OCI-LY7 (cell line): ENCODE data around the gene SLC9A3.

ENCODE experiments used
- CTCF ChIP-seq: fragments of 200-600 bp; sonication (generic); conservative IDR thresholded peaks from 2 replicates; pipeline ENCODE4 v1.5.1; 2014; ENCODE audit warnings: mild to moderate bottlenecking, antibody characterized with exemption, low read length, moderate library complexity, mixed read lengths
- EZH2phosphoT487 ChIP-seq: fragments of 200-600 bp; sonication (generic); IDR thresholded peaks from 2 replicates; pipeline ENCODE4 v1.6.1; 2018; ENCODE audit warnings: low read depth, borderline replicate concordance, mild to moderate bottlenecking, mixed run types, antibody characterized with exemption, low read length, moderate library complexity, mixed read lengths

GRCh38 chr5:568061-568781 is 44.0 kb upstream of the SLC9A3 start:
- no peak for TF ChIP-seq CTCF
- TF ChIP-seq EZH2phosphoT487: no peak
